Activated naive CD4-positive, alpha-beta T cell treated with anti-CD3 and anti-CD28 coated beads, Interleukin-2, amount 50 U/mL, for 72 hours (primary cell): ENCODE results near the gene EPSTI1. TPM values are rescaled to one million over a fixed set of nuclear protein-coding genes. Genes with fewer than 3 reads are reported as not detected.
"Not testable (repeated sequence)": the region's sequence is repeated elsewhere in the genome, so short reads cannot be mapped to it uniquely, and the experiment has no call there.

Source experiments
- ATAC-seq, 2 donors: fragments of 150-1000 bp; cut with Tn5 transposase; 2 replicates each; pipeline ENCODE4 v1.10.0; 2021; ENCODE audit warnings: mild to moderate bottlenecking in 2 of 2, moderate library complexity in 2 of 2
- DNase-seq, 2 donors: peaks; one replicate each; pipeline ENCODE4 v3.0.0; 2021 to 2022; ENCODE audit warnings: low spot score in 2 of 2
- H3K27ac Mint-ChIP-seq, 2 donors: one replicate each; pipeline ENCODE4 v1.8.0; 2022; ENCODE audit warnings: mild to moderate bottlenecking in 2 of 2, mixed read lengths in 2 of 2
- H3K36me3 Mint-ChIP-seq, 2 donors: one replicate each; pipeline ENCODE4 v1.8.0; 2022; ENCODE audit warnings: mixed read lengths in 2 of 2
- H3K9me3 Mint-ChIP-seq, 2 donors: one replicate each; pipeline ENCODE4 v1.8.0; 2022; ENCODE audit warnings: mixed read lengths in 2 of 2
- total RNA-seq, 2 donors: library from RNA; stranded (reverse); gene quantifications; one replicate each; pipeline ENCODE4 v1.2.3, GENCODE V29; 2022

The EPSTI1 gene
- total RNA-seq, 2 donors from 2014 or later = 12.7 to 18.7 TPM

GRCh38 chr13:42862370-42862769 is 129.7 kb downstream of the EPSTI1 start:
- DNase-seq, ATAC-seq, H3K36me3 Mint-ChIP-seq, H3K9me3 Mint-ChIP-seq, H3K27ac Mint-ChIP-seq: not testable (repeated sequence)

- H3K27ac Mint-ChIP-seq = no peak overlapping the region
- no peaks in the 10 kb centered on the region for H3K9me3 Mint-ChIP-seq
- H3K36me3 Mint-ChIP-seq = peaks cover 0 to 4% of the 10 kb centered on the region in 2 donors
- ATAC-seq (no peak), DNase-seq (no peak)
Observed at GRCh38 chr13:42860485-42860884, 131.6 kb downstream of the EPSTI1 start.

- Mint-ChIP-seq H3K9me3 (no peaks in the 10 kb centered on the region), H3K36me3 (peaks cover 0 to 4% of the 10 kb centered on the region in 2 donors), H3K27ac (no peak overlapping the region)
- DNase-seq (no peak), ATAC-seq (no peak)
Observed at GRCh38 chr13:42859760-42860159, 132.3 kb downstream of the EPSTI1 start.

- Mint-ChIP-seq H3K27ac (no peak overlapping the region), H3K36me3 (peaks cover 0 to 4% of the 10 kb centered on the region in 2 donors), H3K9me3 (no peaks in the 10 kb centered on the region)
- DNase-seq = no peak
- no peak for ATAC-seq
Observed at GRCh38 chr13:42855410-42855809, 136.6 kb downstream of the EPSTI1 start.

GRCh38 chr13:42852136-42852535 is 139.9 kb downstream of the EPSTI1 start:
- Mint-ChIP-seq H3K27ac (no peak overlapping the region), H3K9me3 (no peaks in the 10 kb centered on the region), H3K36me3 (peaks cover 0 to 4% of the 10 kb centered on the region in 2 donors)
- DNase-seq = no peak
- ATAC-seq = no peak

- ATAC-seq (no peak), DNase-seq (no peak)
- Mint-ChIP-seq H3K9me3 (no peaks in the 10 kb centered on the region), H3K36me3 (no peaks in the 10 kb centered on the region), H3K27ac (no peak overlapping the region)
Observed at GRCh38 chr13:42849200-42849599, 142.8 kb downstream of the EPSTI1 start.

GRCh38 chr13:42847891-42848663 is 144.0 kb downstream of the EPSTI1 start:
- DNase-seq (no peak), ATAC-seq (no peak)

GRCh38 chr13:42836930-42837690 is 154.9 kb downstream of the EPSTI1 start:
- Mint-ChIP-seq H3K27ac (no peak overlapping the region), H3K9me3 (no peaks in the 10 kb centered on the region), H3K36me3 (no peaks in the 10 kb centered on the region)
- DNase-seq = no peak
- no peak for ATAC-seq

More at GRCh38 chr13:42847891-42848663, 144.0 kb downstream of the EPSTI1 start:
- no peaks in the 10 kb centered on the region for H3K9me3 Mint-ChIP-seq
- H3K36me3 Mint-ChIP-seq = no peaks in the 10 kb centered on the region
- H3K27ac Mint-ChIP-seq = no peak overlapping the region

Other genes with a start within 250 kb of the EPSTI1 start
- gene FAM216B, start 210.7 kb downstream of the EPSTI1 start, total RNA-seq = not detected
- gene DNAJC15, start 31.3 kb upstream of the EPSTI1 start, total RNA-seq = 10 to 100 TPM in 1 of 2 donors, 1 to 10 TPM in 1; 5.4 to 15.7 TPM